NOMO-1 treated with DMSO at 0.1 percent for 48 hours (cell line): ENCODE data around the gene CDH10.

Source experiments
- DNase-seq: peaks from one replicate; lab custom pipeline; 2025; ENCODE audit not compliant: unreplicated experiment; lab: John Stamatoyannopoulos, UW

The CDH10 gene

DNA sequence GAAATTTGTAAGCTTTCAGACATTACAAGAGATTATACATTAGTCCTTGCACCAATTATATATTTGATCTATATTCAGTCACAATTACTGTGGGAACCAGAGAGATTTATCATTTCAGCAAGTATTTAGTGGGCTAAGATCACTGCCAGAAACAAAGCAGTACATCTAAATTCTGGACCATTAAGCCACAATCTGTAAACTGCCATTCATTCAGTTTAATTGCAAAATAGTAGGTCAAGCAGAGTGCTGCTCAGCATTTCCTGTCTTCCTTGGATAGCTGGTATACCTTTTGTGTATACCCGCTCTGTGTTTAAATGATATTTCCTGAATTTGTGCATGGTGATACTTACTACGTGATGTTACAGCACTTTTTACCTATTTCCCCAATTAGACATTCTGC is 42.6 kb downstream of the CDH10 start:
- DNase-seq = no peak

DNA sequence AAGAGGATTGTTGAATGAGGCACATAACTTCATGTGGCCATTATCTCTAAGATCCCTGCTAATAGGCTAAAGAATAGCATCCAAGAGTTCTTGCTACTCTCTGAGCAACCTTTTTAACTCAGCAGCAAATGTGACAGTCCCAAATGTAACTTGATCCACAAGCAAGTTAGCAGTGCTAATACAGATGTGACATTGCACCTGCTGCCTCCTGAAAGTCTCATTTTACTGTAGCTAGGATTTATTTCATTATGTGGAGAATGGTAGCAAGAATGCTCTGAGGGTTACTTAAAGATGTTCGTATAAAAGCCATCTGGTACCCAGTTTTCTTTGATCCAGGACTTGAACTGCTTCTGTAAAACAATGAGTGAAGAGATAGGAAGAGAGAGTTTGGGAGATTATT is 45.8 kb downstream of the CDH10 start:
- no peak for DNase-seq

DNA sequence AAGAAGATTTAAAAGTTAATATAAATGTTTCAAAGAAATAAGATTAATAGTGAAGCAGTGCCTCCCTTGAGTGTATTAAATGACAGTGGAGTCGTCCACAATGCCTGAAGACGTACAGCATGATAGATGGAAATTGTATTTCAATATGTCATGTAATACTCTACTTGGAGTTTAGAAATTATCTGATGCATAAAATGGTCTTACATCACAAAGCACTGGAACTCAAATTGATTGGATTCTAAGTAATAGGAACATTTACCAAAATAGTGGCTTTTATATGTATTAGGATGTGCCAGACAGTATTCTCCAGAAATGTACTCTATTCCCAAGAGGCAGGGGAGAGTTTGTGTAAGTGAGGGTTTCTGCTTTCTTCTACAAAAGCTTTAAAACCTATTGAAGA is 49.4 kb downstream of the CDH10 start:
- DNase-seq = no peak

DNA sequence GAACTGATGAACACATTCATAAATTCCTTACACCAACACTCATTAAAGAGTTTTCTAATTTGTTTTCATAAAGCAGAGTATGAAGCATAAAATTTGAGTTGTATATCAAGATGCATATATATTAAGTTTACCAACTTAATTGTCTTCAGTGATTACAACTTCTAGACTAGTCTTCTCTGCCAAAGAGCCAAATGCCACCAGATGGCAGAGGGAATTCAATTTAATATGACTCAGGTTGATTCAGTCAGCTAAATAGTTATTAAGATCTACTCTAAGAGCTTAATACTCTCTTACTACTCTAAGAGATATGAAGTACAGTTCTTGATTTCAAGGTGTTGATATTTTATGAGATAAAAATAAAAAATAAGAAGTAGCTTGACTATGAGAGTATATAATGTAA is 53.4 kb downstream of the CDH10 start:
- no peak for DNase-seq

DNA sequence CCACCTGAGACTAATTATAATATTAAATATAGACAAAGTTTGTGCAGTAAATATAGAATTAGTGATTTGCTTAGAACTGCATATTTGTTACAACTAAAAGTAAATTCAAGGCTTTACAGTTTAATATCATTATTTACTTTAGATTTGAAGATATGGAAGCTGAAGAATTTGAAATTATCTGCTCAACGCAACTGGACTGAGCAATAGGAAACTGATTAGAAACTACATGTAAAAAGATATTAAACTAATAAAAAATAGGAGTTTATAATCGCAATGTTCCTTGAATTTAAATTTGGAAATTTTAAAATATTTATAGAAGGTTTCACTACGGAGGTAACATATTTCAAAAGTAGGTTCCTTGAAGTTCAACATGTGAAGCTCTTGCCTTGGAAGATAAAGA is 55.2 kb downstream of the CDH10 start:
- no peak for DNase-seq

DNA sequence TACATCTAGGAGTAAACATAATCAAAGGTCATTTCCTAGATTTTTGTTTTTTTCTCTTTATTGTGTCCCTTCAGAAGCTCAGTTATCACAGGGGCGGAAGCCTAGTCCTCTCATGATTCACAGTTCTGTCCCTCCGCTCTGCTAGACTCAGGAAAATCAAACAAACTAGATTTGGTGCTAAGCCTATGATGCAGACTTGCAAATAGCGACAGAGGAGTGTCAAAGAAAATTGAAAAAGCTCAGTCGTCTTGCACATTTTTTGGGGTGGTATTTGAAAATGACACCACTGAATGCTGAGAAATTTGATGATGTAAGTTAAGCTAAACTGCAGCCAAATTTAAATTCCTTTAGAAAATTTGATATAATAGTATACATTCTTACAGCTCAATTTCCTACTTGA is 59.0 kb downstream of the CDH10 start:
- DNase-seq = no peak

DNA sequence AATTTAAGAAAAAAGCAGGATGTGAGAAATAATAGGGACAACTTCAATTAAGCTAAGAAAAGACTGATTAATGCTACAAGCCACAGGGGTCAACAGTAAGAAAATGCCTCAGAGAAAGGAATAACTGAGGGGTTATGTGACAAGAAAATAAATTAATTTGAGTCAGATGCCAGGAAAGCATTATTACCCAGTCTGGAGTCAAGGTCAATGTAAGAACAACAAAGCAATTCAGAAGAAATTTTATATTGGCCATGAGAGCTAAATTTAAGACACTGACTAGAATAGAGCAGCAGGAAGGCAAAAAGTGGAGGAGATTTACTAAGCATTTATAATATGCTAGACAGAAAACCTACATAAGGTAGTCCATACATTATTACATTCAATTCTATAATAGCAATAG is 73.5 kb downstream of the CDH10 start:
- DNase-seq = no peak

DNA sequence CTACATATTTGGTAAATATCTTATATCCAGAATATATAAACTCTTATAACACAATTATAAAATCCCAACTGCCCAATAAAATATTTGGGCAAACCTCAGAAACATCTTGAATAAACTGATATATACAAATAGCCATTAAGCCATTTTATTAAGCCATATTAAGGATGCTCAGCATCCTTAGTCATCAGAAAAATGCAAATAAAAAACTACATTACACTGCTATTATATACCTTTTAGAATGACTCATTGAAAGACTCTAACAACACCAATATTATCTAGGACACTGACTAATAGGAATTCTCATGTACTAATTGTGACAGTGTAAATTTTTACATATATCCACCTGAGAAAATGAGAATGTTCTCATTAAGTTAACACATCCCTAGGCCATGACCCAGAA is 77.8 kb downstream of the CDH10 start:
- DNase-seq = no peak

DNA sequence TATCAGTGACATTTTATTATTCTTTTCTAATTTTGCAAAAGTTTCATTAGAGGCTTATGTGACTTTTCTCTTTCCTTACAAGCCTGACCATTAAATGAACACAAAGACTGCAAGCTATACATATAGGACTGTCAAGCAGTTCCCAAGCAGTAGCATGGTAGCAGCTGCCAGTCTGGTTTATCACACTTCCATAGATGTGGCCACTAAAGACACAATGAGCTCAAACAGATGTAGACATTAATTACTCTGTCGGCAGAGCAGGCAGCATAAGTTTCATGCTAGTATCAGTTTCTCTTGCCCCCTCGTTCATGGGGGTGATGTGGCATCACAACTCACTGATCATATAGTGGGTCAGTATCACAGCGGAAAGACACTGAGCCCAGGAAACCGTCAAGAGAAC is 89.5 kb downstream of the CDH10 start:
- no peak for DNase-seq

DNA sequence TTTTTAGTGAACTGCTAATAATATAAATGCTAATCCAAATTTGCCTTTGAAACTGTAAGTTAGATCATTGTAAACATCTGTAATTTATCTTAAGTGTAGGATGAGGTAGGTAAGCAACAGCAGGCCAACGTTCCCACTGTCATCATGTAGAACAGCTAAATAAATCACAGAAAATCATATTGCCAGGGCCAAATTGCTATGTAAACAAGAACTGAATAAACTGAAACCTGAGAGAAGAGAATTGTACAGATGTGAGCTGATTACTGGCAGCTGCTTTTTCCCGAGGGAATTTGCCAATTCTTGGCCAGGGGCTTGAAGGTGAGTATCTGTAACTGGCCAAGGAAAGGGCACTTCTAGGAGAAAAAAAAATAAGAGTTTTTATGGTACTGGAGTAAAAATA is 97.6 kb downstream of the CDH10 start:
- DNase-seq = no peak

DNA sequence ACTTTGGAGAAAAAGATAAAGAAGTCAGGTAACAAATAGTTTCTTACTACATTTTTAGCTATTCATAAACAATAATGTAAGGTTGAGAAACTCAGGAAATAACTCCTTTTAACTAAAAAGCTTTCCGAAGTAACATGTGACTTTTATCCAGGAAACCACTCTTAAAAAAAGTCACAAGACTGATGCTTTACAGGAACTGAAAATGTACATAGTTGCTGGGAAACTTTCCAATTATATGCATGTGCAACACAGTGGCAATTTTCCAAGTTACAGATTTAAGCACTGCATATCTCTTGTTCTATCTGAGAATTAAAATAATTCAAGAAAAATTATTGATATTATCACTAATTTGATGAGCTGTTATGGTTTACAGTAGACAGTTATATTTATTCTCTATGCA is 105.2 kb downstream of the CDH10 start:
- DNase-seq = peak; percentile 97

DNA sequence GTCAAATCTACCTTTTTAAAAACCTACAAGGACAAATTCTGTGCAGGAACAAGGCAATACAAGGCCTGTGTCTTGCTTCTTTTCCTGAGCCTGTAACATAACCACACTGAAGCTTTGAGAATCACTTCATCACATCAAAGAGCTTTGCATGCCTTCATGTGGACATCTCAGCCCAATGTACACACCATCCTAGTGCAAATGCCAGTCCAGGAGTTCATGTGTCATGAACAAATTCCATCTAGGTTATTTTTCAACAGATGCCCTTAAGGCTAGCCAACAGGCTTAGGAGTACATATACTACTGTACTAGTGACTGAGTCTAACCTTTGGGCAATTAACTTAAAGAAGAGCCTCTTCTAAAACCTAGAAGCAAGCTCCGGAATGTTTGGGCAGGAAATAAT is 106.4 kb downstream of the CDH10 start:
- no peak for DNase-seq

DNA sequence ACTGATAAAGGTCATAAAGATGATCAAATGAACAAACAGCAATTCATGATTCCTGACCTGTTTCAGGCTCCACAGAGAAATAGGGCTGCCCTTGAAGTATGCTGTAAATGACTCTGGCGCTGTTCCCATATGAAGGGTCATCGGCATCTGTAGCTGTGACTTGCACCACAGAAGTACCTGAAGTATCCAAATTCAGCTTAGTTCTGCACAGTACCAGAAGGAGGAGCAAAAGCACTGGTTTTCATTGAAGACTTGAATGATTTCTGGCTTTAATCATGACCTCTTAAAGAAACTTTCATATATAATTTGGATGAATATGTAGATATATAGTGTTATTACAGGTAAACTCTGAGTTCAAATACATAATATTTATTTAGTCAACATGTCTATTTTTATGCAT is 109.1 kb downstream of the CDH10 start:
- DNase-seq = peak; percentile 24

DNA sequence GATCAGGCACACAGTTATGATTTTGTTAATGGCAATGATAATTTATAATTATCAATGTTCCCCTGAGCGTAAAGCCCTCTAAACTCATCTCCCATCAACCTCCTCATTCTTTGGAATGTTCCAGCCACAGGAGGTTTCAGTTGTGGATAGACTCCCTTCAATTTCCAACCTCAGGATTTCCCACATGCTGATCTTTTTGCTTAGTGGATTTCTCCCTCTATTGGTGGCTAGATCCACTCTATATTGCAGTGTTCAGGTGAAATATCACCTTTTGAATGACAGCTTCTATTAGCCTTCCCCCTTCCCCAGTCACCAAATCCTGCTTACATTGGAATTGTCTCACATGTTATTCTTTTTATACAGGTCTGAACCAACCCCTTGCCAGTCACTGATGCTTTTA is 113.9 kb downstream of the CDH10 start:
- DNase-seq = no peak

DNA sequence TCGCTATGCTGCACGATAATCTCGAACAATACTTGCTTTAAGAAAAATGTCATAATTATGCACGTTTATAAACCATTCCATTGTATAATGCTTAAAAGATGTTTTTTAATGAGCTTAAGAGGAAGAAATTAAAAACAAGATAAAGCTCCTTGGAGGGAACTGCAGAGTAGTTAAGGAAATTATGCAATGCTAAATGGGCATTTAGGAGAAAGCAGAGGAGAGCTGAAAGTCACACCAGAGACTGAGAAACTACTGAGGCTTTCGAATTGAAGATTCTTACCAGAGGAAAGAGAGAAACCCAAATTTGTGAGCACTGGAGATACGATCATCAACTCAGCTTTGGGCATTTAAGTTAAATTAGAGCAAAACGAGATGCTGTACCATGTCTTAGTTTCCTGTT is 119.4 kb downstream of the CDH10 start:
- peak; percentile 84 for DNase-seq

DNA sequence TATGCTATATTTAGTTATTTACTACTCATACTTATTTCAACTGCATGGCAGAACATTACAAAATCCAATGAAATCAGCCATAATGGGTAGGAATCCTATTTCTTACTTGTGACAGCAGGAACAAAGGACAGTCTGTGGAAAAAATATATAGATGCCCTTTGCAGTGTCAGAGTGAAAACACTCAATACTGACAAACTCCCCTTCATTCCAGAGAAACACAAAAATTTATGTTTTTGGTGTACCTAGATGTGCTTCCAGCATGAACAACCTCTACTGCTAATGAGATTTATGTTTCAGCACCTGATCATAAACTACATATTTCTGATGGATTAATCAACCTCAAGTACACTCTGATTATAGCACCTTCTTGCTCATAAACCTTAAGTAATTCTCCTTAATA is 132.4 kb downstream of the CDH10 start:
- no peak for DNase-seq

DNA sequence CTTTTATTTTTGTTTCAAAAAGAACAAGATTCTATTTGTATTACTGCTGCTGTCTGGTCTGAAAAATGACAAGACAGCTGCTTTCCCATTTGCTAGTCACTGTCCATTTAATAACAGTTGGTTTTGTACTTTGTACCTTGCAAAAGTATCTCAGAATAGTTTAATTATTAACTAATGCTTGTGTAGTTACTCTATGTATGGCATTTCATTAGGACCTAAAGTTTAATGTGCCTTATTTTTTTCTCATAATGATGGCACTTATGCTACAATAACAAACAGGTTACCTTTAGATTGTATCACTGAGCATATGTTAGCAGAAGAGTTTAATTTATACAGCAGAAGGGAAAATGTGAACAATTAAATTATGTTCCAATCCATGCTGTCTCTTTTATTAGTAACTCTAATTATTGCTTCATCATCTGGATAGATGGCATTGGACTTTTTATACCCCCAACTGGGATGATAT is 134.2 kb downstream of the CDH10 start:
- DNase-seq = no peak

DNA sequence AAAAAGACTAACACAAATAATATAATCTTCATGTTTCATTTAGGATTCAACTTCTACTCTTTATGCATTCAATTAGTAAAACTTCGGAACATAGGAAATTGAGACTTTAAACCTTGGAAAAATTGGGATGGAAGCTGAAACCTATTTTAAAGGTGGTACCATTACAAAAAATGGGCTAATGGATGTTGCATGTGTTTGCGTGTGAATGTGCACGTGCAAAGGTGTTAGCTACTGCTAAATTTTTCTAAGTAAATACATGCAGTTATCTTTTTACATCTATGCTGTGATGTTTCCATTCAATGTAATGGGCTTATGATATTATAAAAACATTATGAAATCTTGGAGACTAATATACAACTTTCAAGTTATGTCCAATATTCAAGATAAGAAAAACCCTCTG is 134.8 kb downstream of the CDH10 start:
- no peak for DNase-seq

DNA sequence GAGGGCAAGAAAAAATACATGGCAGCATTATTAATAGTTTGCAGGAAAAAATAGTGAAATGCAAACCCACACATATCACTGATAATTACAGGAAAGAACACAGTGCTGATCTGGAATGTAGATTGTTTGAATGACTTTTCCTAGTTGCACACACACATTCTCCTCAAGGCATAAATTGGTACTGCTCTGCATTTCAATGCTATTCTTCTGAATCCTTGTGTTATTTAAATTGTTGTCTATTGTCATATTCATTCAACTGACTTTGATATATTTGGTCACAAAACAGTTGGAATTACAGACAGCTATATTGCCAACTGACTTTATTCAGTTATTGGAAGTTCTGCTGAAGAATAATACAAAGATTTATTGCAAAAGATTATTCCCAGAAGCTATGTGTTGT is 139.5 kb downstream of the CDH10 start:
- no peak for DNase-seq

DNA sequence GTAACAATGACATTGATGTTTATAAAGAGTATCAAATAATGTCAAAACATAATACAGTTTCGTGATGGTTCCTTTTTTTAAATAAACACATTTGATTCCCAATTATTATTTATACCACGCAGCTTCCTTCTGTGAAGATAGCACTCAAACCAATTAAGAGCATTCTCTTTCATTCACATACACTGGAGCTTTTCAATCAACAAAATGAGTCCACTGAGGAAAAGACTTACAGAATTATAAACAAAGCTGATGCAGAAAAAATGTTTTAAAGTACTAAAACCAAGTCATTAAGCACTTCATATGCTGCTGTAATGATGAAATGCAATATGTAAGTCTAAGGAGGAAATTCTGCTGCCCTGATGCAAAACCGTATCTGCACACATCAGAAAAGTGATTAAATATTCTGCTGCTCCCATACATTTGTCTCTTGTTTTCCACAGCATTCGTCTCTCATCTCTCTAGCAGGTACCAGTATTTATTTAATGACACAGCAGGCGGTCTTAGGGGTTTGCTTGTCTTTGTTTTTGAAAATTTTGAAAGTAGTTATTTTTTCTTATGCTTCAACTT is 147.1 kb downstream of the CDH10 start:
- DNase-seq = no peak

DNA sequence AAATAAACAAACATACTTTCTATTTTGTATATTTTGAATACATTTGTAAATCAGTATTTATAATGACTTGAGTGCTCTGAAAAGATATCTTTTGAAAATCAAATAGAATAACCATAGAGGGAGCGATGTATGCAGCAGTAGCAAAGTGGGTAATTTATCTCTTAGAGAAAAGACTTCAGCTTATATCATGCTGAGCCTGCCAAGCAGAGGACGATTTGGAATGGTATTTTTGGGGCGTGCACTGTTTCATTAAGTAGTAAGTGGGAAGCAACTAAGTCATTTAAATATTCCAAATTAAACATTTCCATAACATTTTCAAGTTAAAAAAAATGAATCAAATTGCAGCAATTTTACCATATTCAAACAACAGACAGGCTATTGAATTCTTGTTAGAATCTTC is 147.6 kb downstream of the CDH10 start:
- DNase-seq = no peak

DNA sequence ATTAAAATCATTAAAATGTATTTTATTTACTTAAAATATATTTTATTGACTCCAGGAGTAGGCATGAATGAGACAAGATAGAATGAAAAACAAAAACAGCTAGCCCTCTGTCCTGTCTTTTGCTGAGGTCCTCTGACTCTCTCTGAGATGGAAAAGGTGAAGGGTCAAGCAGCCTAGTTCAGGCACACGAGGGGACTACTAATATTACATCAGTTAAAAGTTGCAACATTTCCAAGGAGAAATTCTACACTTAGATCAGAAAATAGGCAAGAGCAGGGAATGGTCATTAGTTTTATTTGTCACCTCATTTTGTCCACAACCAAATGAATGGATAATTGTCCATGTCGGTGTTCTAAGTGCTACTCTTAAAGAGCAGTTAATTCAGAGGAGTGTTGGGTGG is 148.5 kb downstream of the CDH10 start:
- no peak for DNase-seq

DNA sequence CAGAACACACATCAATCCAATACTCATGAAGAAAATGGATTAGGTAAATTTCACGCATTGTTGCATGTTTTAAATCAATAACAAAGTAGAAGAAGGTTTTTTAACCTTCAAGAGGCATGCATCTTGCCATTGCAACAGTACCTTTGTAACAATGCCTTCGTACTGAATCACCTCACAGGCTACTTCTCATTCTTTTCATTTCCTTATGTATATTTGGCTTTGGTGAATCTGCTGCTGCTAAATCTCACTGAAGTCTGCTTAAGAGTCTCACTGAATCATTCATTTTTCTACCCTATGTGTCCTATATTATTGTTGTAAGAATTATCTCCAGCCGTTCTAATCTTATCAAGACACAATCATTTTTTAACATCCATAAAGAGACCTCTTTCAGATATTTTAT is 152.5 kb downstream of the CDH10 start:
- DNase-seq = no peak

DNA sequence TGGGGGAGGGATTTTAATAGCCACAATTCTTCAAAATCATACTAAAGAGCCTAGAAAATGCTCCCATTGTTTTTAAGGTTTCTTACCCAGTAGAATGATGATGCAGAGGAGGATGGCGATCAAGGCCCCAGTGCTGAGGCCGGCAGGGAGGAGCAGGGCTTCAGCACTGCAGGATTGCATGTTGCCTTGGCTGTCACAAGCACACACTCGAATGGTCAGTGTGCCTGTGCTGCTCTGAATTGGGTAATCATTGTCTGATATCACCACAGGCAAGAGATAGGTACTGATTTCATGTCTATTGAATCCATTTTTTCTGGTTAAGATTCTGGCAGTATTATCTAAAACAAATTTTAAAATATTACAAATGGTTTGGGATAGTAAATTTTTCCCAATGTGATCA is 153.3 kb downstream of the CDH10 start:
- DNase-seq = no peak
